Activated T-helper 17 cell treated with anti-CD3 and anti-CD28 coated beads, Interleukin-2, amount 50 U/mL, for 72 hours (primary cell): ENCODE measurements around the gene HDAC8. TPM values are rescaled to one million over a fixed set of nuclear protein-coding genes. Genes with fewer than 3 reads are reported as not detected.

Experiments used
- ATAC-seq: fragments of 150-1000 bp; cut with Tn5 transposase; replicated peaks from 2 replicates; pipeline ENCODE4 v1.10.0; 2021; ENCODE audit warnings: mild to moderate bottlenecking, moderate library complexity
- H3K27ac Mint-ChIP-seq: one replicate; pipeline ENCODE4 v1.8.0; 2022; ENCODE audit warnings: mixed read lengths
- H3K27me3 Mint-ChIP-seq: one replicate; pipeline ENCODE4 v1.8.0; 2022; ENCODE audit warnings: mixed read lengths
- H3K36me3 Mint-ChIP-seq: one replicate; pipeline ENCODE4 v1.8.0; 2022; ENCODE audit warnings: low read depth, mild to moderate bottlenecking, mixed read lengths
- H3K4me1 Mint-ChIP-seq: one replicate; pipeline ENCODE4 v1.8.0; 2022; ENCODE audit warnings: mixed read lengths
- H3K4me3 Mint-ChIP-seq: one replicate; pipeline ENCODE4 v1.8.0; 2022; ENCODE audit warnings: mild to moderate bottlenecking, mixed read lengths
- H3K9me3 Mint-ChIP-seq: one replicate; pipeline ENCODE4 v1.8.0; 2022; ENCODE audit warnings: mixed read lengths
- total RNA-seq, 2 donors: library from RNA; stranded (reverse); gene quantifications; one replicate each; pipeline ENCODE4 v1.2.3, GENCODE V29; 2022

HDAC8 gene
- total RNA-seq, 2 donors from 2014 or later, result 18.4 to 24.7 TPM

GRCh38 chrX:72304877-72305276 is 267.8 kb downstream of the HDAC8 start:
- H3K4me3 Mint-ChIP-seq, result peak overlapping the region; percentile 64
- no peaks in the 10 kb centered on the region for H3K36me3 Mint-ChIP-seq
- no peaks in the 10 kb centered on the region for H3K4me1 Mint-ChIP-seq
- ATAC-seq, result no peak
- H3K27me3 Mint-ChIP-seq, result peaks cover 40% of the 10 kb centered on the region
- H3K27ac Mint-ChIP-seq, result no peak overlapping the region
- H3K9me3 Mint-ChIP-seq, result no peaks in the 10 kb centered on the region

GRCh38 chrX:72301781-72302180 is 270.9 kb downstream of the HDAC8 start:
- Mint-ChIP-seq H3K4me3 (no peak overlapping the region), H3K27ac (no peak overlapping the region), H3K27me3 (peaks cover 39% of the 10 kb centered on the region), H3K4me1 (no peaks in the 10 kb centered on the region), H3K9me3 (no peaks in the 10 kb centered on the region), H3K36me3 (no peaks in the 10 kb centered on the region)
- no peak for ATAC-seq

GRCh38 chrX:72299891-72300630 is 272.6 kb downstream of the HDAC8 start:
- no peak overlapping the region for H3K27ac Mint-ChIP-seq
- no peaks in the 10 kb centered on the region for H3K36me3 Mint-ChIP-seq
- H3K9me3 Mint-ChIP-seq, result no peaks in the 10 kb centered on the region
- H3K4me3 Mint-ChIP-seq, result no peak overlapping the region
- no peak for ATAC-seq
- H3K4me1 Mint-ChIP-seq, result no peaks in the 10 kb centered on the region
- H3K27me3 Mint-ChIP-seq, result peaks cover 43% of the 10 kb centered on the region

- ATAC-seq, result peak; percentile 65
- H3K4me1 Mint-ChIP-seq, result no peaks in the 10 kb centered on the region
- no peaks in the 10 kb centered on the region for H3K36me3 Mint-ChIP-seq
- H3K4me3 Mint-ChIP-seq, result no peak overlapping the region
- H3K27ac Mint-ChIP-seq, result no peak overlapping the region
- peaks cover 37% of the 10 kb centered on the region for H3K27me3 Mint-ChIP-seq
- H3K9me3 Mint-ChIP-seq, result no peaks in the 10 kb centered on the region
These were observed 274.5 kb downstream of the HDAC8 start for GRCh38 chrX:72297953-72298730.

GRCh38 chrX:72296991-72297390 is 275.7 kb downstream of the HDAC8 start:
- no peaks in the 10 kb centered on the region for H3K36me3 Mint-ChIP-seq
- H3K27me3 Mint-ChIP-seq, result peaks cover 33% of the 10 kb centered on the region
- no peaks in the 10 kb centered on the region for H3K9me3 Mint-ChIP-seq
- ATAC-seq, result no peak
- no peak overlapping the region for H3K4me3 Mint-ChIP-seq
- no peaks in the 10 kb centered on the region for H3K4me1 Mint-ChIP-seq
- H3K27ac Mint-ChIP-seq, result no peak overlapping the region

GRCh38 chrX:72295745-72296144 is 276.9 kb downstream of the HDAC8 start:
- no peaks in the 10 kb centered on the region for H3K9me3 Mint-ChIP-seq
- no peaks in the 10 kb centered on the region for H3K36me3 Mint-ChIP-seq
- no peak overlapping the region for H3K27ac Mint-ChIP-seq
- no peaks in the 10 kb centered on the region for H3K4me1 Mint-ChIP-seq
- H3K27me3 Mint-ChIP-seq, result peaks cover 31% of the 10 kb centered on the region
- no peak overlapping the region for H3K4me3 Mint-ChIP-seq
- ATAC-seq, result no peak

- no peak for ATAC-seq
- Mint-ChIP-seq H3K36me3 (no peaks in the 10 kb centered on the region), H3K9me3 (no peaks in the 10 kb centered on the region), H3K27ac (no peak overlapping the region), H3K4me3 (no peak overlapping the region), H3K27me3 (peaks cover 23% of the 10 kb centered on the region), H3K4me1 (no peaks in the 10 kb centered on the region)
These were observed 278.1 kb downstream of the HDAC8 start for GRCh38 chrX:72294497-72294896.

- no peaks in the 10 kb centered on the region for H3K9me3 Mint-ChIP-seq
- no peaks in the 10 kb centered on the region for H3K4me1 Mint-ChIP-seq
- ATAC-seq, result no peak
- H3K27ac Mint-ChIP-seq, result no peak overlapping the region
- peaks cover 6% of the 10 kb centered on the region for H3K27me3 Mint-ChIP-seq
- no peak overlapping the region for H3K4me3 Mint-ChIP-seq
- no peaks in the 10 kb centered on the region for H3K36me3 Mint-ChIP-seq
These were observed 290.3 kb downstream of the HDAC8 start for GRCh38 chrX:72282302-72282701.

GRCh38 chrX:72280321-72280845 is 292.3 kb downstream of the HDAC8 start:
- no peaks in the 10 kb centered on the region for H3K9me3 Mint-ChIP-seq
- peaks cover 6% of the 10 kb centered on the region for H3K27me3 Mint-ChIP-seq
- H3K4me1 Mint-ChIP-seq, result no peaks in the 10 kb centered on the region
- no peak overlapping the region for H3K4me3 Mint-ChIP-seq
- no peak for ATAC-seq
- peaks cover 18% of the 10 kb centered on the region for H3K36me3 Mint-ChIP-seq
- no peak overlapping the region for H3K27ac Mint-ChIP-seq

Other genes starting within 250 kb of the HDAC8 start
- 1 to 10 TPM; 4.2 to 9.9 TPM for gene PHKA1, start 141.5 kb upstream of the HDAC8 start, total RNA-seq
- gene DMRTC1B, start 204.0 kb upstream of the HDAC8 start, total RNA-seq, result under 1 TPM in 1 of 2 donors, not detected in 1; 0.37 TPM
- gene FAM236B, start 209.8 kb upstream of the HDAC8 start, total RNA-seq, result not detected
- gene FAM236D, start 235.4 kb upstream of the HDAC8 start, total RNA-seq, result not detected